K562 (cell line): ENCODE data around the gene CORO2A. TPM values are rescaled to one million over a fixed set of nuclear protein-coding genes. Genes with fewer than 3 reads are reported as not detected.

Experiments
- CCNT2 ChIP-seq: IDR thresholded peaks from 2 replicates; pipeline ENCODE4 v1.6.1; 2011; ENCODE audit warnings: borderline replicate concordance, low read depth, mild to moderate bottlenecking, moderate library complexity, mixed read lengths, low read length; ENCODE audit not compliant: insufficient read length; ENCODE audit errors: extremely low read depth
- CREB1 ChIP-seq, 2 experiments: sonication (generic) in 1 of 2; formaldehyde crosslinking in 1 of 2; IDR thresholded peaks; 2 replicates each; pipeline versions ENCODE4 v1.6.1 to v1.8.0; 2012 to 2022; ENCODE audit warnings: inconsistent platforms in 1 of 2, mild to moderate bottlenecking in 1 of 2, missing genetic modification reagents in 1 of 2, moderate library complexity in 1 of 2
- E2F6 ChIP-seq, 2 experiments: IDR thresholded peaks; 2 replicates each; pipeline ENCODE4 v1.6.1; 2011; ENCODE audit warnings: borderline replicate concordance in 1 of 2, control low read depth in 1 of 2, low read depth in 1 of 2, low read length in 1 of 2, mild to moderate bottlenecking in 1 of 2, mixed read lengths in 1 of 2, moderate library complexity in 1 of 2; ENCODE audit not compliant: insufficient read depth in 1 of 2, insufficient read length in 1 of 2, poor library complexity in 1 of 2, severe bottlenecking in 1 of 2; ENCODE audit errors: extremely low read depth in 1 of 2
- ETS1 ChIP-seq: conservative IDR thresholded peaks from 2 replicates; pipeline ENCODE4 v1.6.1; 2011; ENCODE audit warnings: low read depth, mild to moderate bottlenecking, low read length; ENCODE audit not compliant: control insufficient read depth
- ETV6 ChIP-seq, 3 experiments: fragments of 150-350 bp in 1 of 3; sonication (generic) in 1 of 3; formaldehyde crosslinking in 1 of 3; IDR thresholded peaks; 2 replicates each; pipeline versions ENCODE4 v1.6.1 to v1.8.0; 2014 to 2022; ENCODE audit warnings: borderline replicate concordance in 2 of 3, low read depth in 2 of 3, antibody characterized with exemption in 1 of 3, low read length in 1 of 3, mild to moderate bottlenecking in 1 of 3, missing genetic modification reagents in 1 of 3
- FIP1L1 ChIP-seq: fragments of 200-400 bp; formaldehyde crosslinking; IDR thresholded peaks from 2 replicates; pipeline ENCODE4 v1.6.1; 2018; ENCODE audit warnings: mild to moderate bottlenecking, low read depth, low read length; ENCODE audit not compliant: poor library complexity, severe bottlenecking
- FUS ChIP-seq: fragments of 200-400 bp; formaldehyde crosslinking; optimal IDR thresholded peaks from 2 replicates; pipeline ENCODE3; 2017; ENCODE audit warnings: low read depth, low read length
- ID3 ChIP-seq, 2 experiments: fragments of 250-450 bp in 1 of 2; fragments of 450-650 bp in 1 of 2; sonication (Bioruptor Pico) in 1 of 2; IDR thresholded peaks; 2 replicates each; pipeline versions ENCODE4 v1.6.1 to v1.8.0; 2016 to 2021; ENCODE audit warnings: mild to moderate bottlenecking in 2 of 2, moderate library complexity in 2 of 2, missing compliant biosample characterization in 1 of 2, missing genetic modification characterization in 1 of 2
- KAT7 ChIP-seq: sonication (generic); formaldehyde crosslinking; IDR thresholded peaks from 2 replicates; pipeline ENCODE4 v1.8.0; 2022; ENCODE audit warnings: missing genetic modification reagents, mild to moderate bottlenecking, borderline replicate concordance
- KDM5B ChIP-seq: fragments of 200-600 bp; sonication (generic); IDR thresholded peaks from 2 replicates; pipeline ENCODE4 v1.6.1; 2012; ENCODE audit warnings: low read depth, mild to moderate bottlenecking, moderate library complexity, low read length, control low read depth, inconsistent platforms; ENCODE audit not compliant: insufficient replicate concordance
- RBM14 ChIP-seq: fragments of 200-400 bp; formaldehyde crosslinking; IDR thresholded peaks from 2 replicates; pipeline ENCODE4 v1.6.1; 2018; ENCODE audit warnings: low read depth, mild to moderate bottlenecking, low read length, moderate library complexity, borderline replicate concordance; ENCODE audit not compliant: insufficient read depth
- TAF1 ChIP-seq: IDR thresholded peaks from 2 replicates; pipeline ENCODE4 v1.6.1; 2011; ENCODE audit warnings: mild to moderate bottlenecking, low read length, moderate library complexity; ENCODE audit not compliant: insufficient read depth, control insufficient read depth, severe bottlenecking; ENCODE audit errors: extremely low read depth
- THAP12 ChIP-seq: fragments of 250-450 bp; sonication (Bioruptor Pico); IDR thresholded peaks from 2 replicates; pipeline ENCODE4 v1.9.0; 2021; ENCODE audit warnings: mild to moderate bottlenecking, inconsistent platforms
- ZBTB2 ChIP-seq: fragments of 450-650 bp; IDR thresholded peaks from 2 replicates; pipeline ENCODE4 v1.6.1; 2016; ENCODE audit warnings: antibody characterized with exemption
- ZNF780A ChIP-seq: fragments of 250-450 bp; sonication (Bioruptor Pico); IDR thresholded peaks from 2 replicates; pipeline ENCODE4 v1.5.0; 2021; ENCODE audit warnings: mild to moderate bottlenecking
- polyA plus RNA-seq, 8 experiments: library from polyadenylated mRNA; depleted of rRNA in 4 of 8; stranded (reverse) in 5 of 8; unstranded in 3 of 8; fragments of >200 nt; fragmentation: Nextera tagmentation in 2 of 8; fragmentation: Illumina TruSeq in 1 of 8; extraction: Ambion mirVana in 2 of 8; extraction: Trizol in 1 of 8; gene quantifications; 2 replicates each; pipeline versions ENCODE4 v1.2.1 to v1.2.3, GENCODE V29; 2011 to 2014; ENCODE audit warnings: inconsistent platforms in 1 of 8, missing spikeins in 1 of 8
- total RNA-seq, 7 experiments: library from RNA; depleted of rRNA in 6 of 7; stranded (reverse); fragments of >200 nt in 6 of 7; fragmentation: Illumina TruSeq in 2 of 7; extraction: Trizol in 2 of 7; gene quantifications; 2 replicates each; pipeline versions ENCODE4 v1.2.1 to v1.2.3, GENCODE V29; 2011 to 2021; ENCODE audit warnings: low replicate concordance in 1 of 7

CORO2A gene
- total and polyA plus RNA-seq, 9 of the 15 experiments (the other 6 are each of a cell fraction or from before 2014, with no cell fraction given), result 9.5 to 26.6 (median 18.0) TPM

GRCh38 chr9:98191671-98192502 is 550 bp downstream of the CORO2A start (continued):
- TF ChIP-seq RBM14 (0 out of 2 replicates have a peak, but pooled peaks have one; percentile 45), ID3 (CRISPR knock-in tag; IDR thresholded peaks at IDR 0.05) (no peak), ID3 (tag; IDR thresholded peaks at IDR 0.05) (0 out of 2 replicates have a peak, but pooled peaks have one; percentile 25), ETV6 (IDR thresholded peaks at IDR 0.05; ENCODE audit: borderline replicate concordance in 1 of 2, low read depth in 2 of 2, low read length in 1 of 2) (no peak), ETV6 (CRISPR knock-in tag; IDR thresholded peaks at IDR 0.05; ENCODE audit: borderline replicate concordance) (0 out of 2 replicates have a peak, but pooled peaks have one; percentile 31), KAT7 (CRISPR knock-in tag) (peak; percentile 53; the same call in 1 of the 2 replicates), THAP12 (CRISPR knock-in tag) (0 out of 2 replicates have a peak, but pooled peaks have one; percentile 51), KDM5B (peak; percentile 32), CCNT2 (no peak), TAF1 (no peak), E2F6 (IDR thresholded peaks at IDR 0.05; ENCODE audit: borderline replicate concordance in 1 of 2, extremely low read depth in 1 of 2, insufficient read depth in 1 of 2, insufficient read length in 1 of 2, low read depth in 1 of 2, low read length in 1 of 2, poor library complexity in 1 of 2, severe bottlenecking in 1 of 2) (peak in 1 of 2 experiments; percentile 27), ZNF780A (CRISPR knock-in tag) (no peak), ETS1 (0 out of 2 replicates have a peak, but pooled peaks have one; percentile 11), CREB1 (IDR thresholded peaks at IDR 0.05) (peak; percentile 5; the same call in 1 of the 2 replicates), CREB1 (CRISPR knock-in tag; IDR thresholded peaks at IDR 0.05) (no peak), ZBTB2 (0 out of 2 replicates have a peak, but pooled peaks have one; percentile 25), FUS (no peak), FIP1L1 (peak; percentile 35)
